GM23248 (cell line): ENCODE data around the gene ERI3. TPM values are rescaled to one million over a fixed set of nuclear protein-coding genes. Genes with fewer than 3 reads are reported as not detected.

Experiments used
- DNase-seq: peaks from one replicate; pipeline ENCODE4 v3.0.0-alpha.2; 2015
- H2AFZ ChIP-seq: fragments of 200-600 bp; sonication (generic); 2 replicates; pipeline ENCODE4 v1.6.1; 2016; ENCODE audit warnings: antibody characterized with exemption
- H3F3A ChIP-seq: fragments of 200-600 bp; sonication (generic); 2 replicates; pipeline ENCODE4 v1.6.1; 2016; ENCODE audit warnings: mild to moderate bottlenecking, antibody characterized with exemption, mixed run types; ENCODE audit not compliant: insufficient read depth
- H3K27ac ChIP-seq: fragments of 200-600 bp; sonication (generic); 2 replicates; pipeline ENCODE4 v1.5.1; 2016; ENCODE audit warnings: mild to moderate bottlenecking
- H3K27me3 ChIP-seq: fragments of 200-600 bp; sonication (generic); replicated peaks from 2 replicates; pipeline ENCODE4 v1.6.1; 2016; ENCODE audit warnings: mild to moderate bottlenecking; ENCODE audit not compliant: insufficient read depth
- H3K36me3 ChIP-seq: fragments of 200-600 bp; sonication (generic); 2 replicates; pipeline ENCODE4 v1.6.1; 2016; ENCODE audit warnings: low read depth, mild to moderate bottlenecking
- H3K4me1 ChIP-seq: fragments of 200-600 bp; sonication (generic); 2 replicates; pipeline ENCODE4 v1.6.1; 2016; ENCODE audit warnings: mild to moderate bottlenecking; ENCODE audit not compliant: insufficient read depth
- H3K4me2 ChIP-seq: fragments of 200-600 bp; sonication (generic); one replicate; pipeline ENCODE4 v1.6.1; 2016; ENCODE audit warnings: mild to moderate bottlenecking; ENCODE audit not compliant: unreplicated experiment
- H3K4me3 ChIP-seq: fragments of 200-600 bp; sonication (generic); 2 replicates; pipeline ENCODE4 v1.5.1; 2016; ENCODE audit warnings: mild to moderate bottlenecking
- H3K79me2 ChIP-seq: fragments of 200-600 bp; sonication (generic); 2 replicates; pipeline ENCODE4 v1.6.1; 2016; ENCODE audit warnings: mild to moderate bottlenecking; ENCODE audit not compliant: insufficient read depth
- H3K9ac ChIP-seq: fragments of 200-600 bp; sonication (generic); 2 replicates; pipeline ENCODE4 v1.6.1; 2016; ENCODE audit warnings: mild to moderate bottlenecking
- H3K9me2 ChIP-seq: fragments of 200-600 bp; sonication (generic); 2 replicates; pipeline ENCODE4 v1.6.1; 2016; ENCODE audit warnings: mixed run types, mild to moderate bottlenecking, moderate library complexity; ENCODE audit not compliant: insufficient read depth
- H3K9me3 ChIP-seq: fragments of 200-600 bp; sonication (generic); one replicate; pipeline ENCODE4 v1.6.1; 2017; ENCODE audit warnings: low read depth
- H4K20me1 ChIP-seq: fragments of 200-600 bp; sonication (generic); 2 replicates; pipeline ENCODE4 v1.6.0; 2016; ENCODE audit not compliant: insufficient read depth
- EZH2 ChIP-seq: fragments of 200-600 bp; sonication (generic); IDR thresholded peaks from 2 replicates; pipeline ENCODE4 v1.6.1; 2018; ENCODE audit warnings: antibody characterized with exemption, mild to moderate bottlenecking; ENCODE audit not compliant: insufficient read depth, poor library complexity, severe bottlenecking
- EZH2phosphoT487 ChIP-seq: fragments of 200-600 bp; sonication (generic); IDR thresholded peaks from 2 replicates; pipeline ENCODE4 v1.6.1; 2018; ENCODE audit warnings: antibody characterized with exemption, moderate library complexity, mild to moderate bottlenecking, low read depth; ENCODE audit not compliant: insufficient read depth
- WGBS, 2 experiments: methylation state at CpG; one replicate each; pipeline ENCODE4 v1.1.6; 2015 to 2017; ENCODE audit warnings: low lambda C conversion rate in 2 of 2, low coverage in 1 of 2; ENCODE audit errors: missing lambda C conversion rate in 2 of 2; 5-methylcytosine and 5-hydroxymethylcytosine counted together
- in situ Hi-C: fragments of 300-500 bp; cut with MboI; formaldehyde crosslinking; loops from 2 replicates; pipeline ENCODE4 v1.15.0; 2020
- polyA plus RNA-seq: library from polyadenylated mRNA; unstranded; fragments of >200 nt; fragmentation: Nextera tagmentation; extraction: Ambion mirVana; gene quantifications from 2 replicates; pipeline ENCODE4 v1.2.1, GENCODE V29; 2016
- total RNA-seq: library from RNA; depleted of rRNA; stranded (reverse); fragments of >200 nt; shearing (Covaris generic); gene quantifications from 2 replicates; pipeline ENCODE4 v1.2.3, GENCODE V29; 2014

Gene ERI3
- total and polyA plus RNA-seq, 2 experiments from 2014 or later = 51.2 to 83.4 TPM

- 80 to 83% methylated on average over 5 of the region's 5 CpGs for WGBS, 2 experiments
- Histone ChIP-seq H3K79me2 (no peaks in the 10 kb centered on the region), H3K4me3 (no peak overlapping the region), H3K9ac (no peak overlapping the region), H2AFZ (no peak overlapping the region), H3K9me3 (no peaks in the 10 kb centered on the region), H3K4me1 (peaks cover 12% of the 10 kb centered on the region), H3K27ac (no peak overlapping the region), H4K20me1 (no peaks in the 10 kb centered on the region), H3K27me3 (no peaks in the 10 kb centered on the region), H3K36me3 (no peaks in the 10 kb centered on the region; the same call in 1 of the 2 replicates), H3K4me2 (no peak overlapping the region), H3F3A (no peaks in the 10 kb centered on the region), H3K9me2 (no peaks in the 10 kb centered on the region)
- in situ Hi-C loops = no loop called here
- no peak for DNase-seq
- TF ChIP-seq EZH2 = no peak
- TF ChIP-seq EZH2phosphoT487 = no peak
These were observed 119.2 kb downstream of the ERI3 start for GRCh38 chr1:44235808-44236207.

GRCh38 chr1:44233593-44233992 lies 121.5 kb downstream of the ERI3 start:
- Histone ChIP-seq H3K36me3 (no peaks in the 10 kb centered on the region; the same call in 1 of the 2 replicates), H3K79me2 (no peaks in the 10 kb centered on the region), H3F3A (no peaks in the 10 kb centered on the region), H4K20me1 (no peaks in the 10 kb centered on the region), H3K27ac (no peak overlapping the region), H3K4me1 (no peaks in the 10 kb centered on the region), H3K4me3 (no peak overlapping the region), H3K9me2 (no peaks in the 10 kb centered on the region), H3K27me3 (no peaks in the 10 kb centered on the region), H3K4me2 (no peak overlapping the region), H2AFZ (no peak overlapping the region), H3K9me3 (no peaks in the 10 kb centered on the region), H3K9ac (no peak overlapping the region)
- in situ Hi-C loops = no loop called here
- WGBS, 2 experiments = 94 to 95% methylated on average over 1 of the region's 1 CpG
- TF ChIP-seq EZH2 (no peak), EZH2phosphoT487 (no peak)
- DNase-seq = no peak

- Histone ChIP-seq H4K20me1 (no peaks in the 10 kb centered on the region), H3K9me2 (no peaks in the 10 kb centered on the region), H3K9me3 (no peaks in the 10 kb centered on the region), H3K4me2 (no peak overlapping the region), H3K36me3 (no peaks in the 10 kb centered on the region; the same call in 1 of the 2 replicates), H3F3A (no peaks in the 10 kb centered on the region), H2AFZ (no peak overlapping the region), H3K4me3 (no peak overlapping the region), H3K27ac (no peak overlapping the region), H3K4me1 (no peaks in the 10 kb centered on the region), H3K9ac (no peak overlapping the region), H3K79me2 (no peaks in the 10 kb centered on the region), H3K27me3 (no peaks in the 10 kb centered on the region)
- WGBS, 2 experiments = 81 to 85% methylated on average over 3 of the region's 3 CpGs
- no peak for DNase-seq
- no peak for TF ChIP-seq EZH2phosphoT487
- no peak for TF ChIP-seq EZH2
- in situ Hi-C loops = no loop called here
These were observed 124.3 kb downstream of the ERI3 start for GRCh38 chr1:44230796-44231195.

GRCh38 chr1:44229435-44230167 lies 125.5 kb downstream of the ERI3 start:
- no peaks in the 10 kb centered on the region for H3K9me2 ChIP-seq

More at GRCh38 chr1:44229435-44230167, 125.5 kb downstream of the ERI3 start:
- DNase-seq = no peak
- H3K4me3 ChIP-seq = no peak overlapping the region
- in situ Hi-C loops = loop anchor here (10.0 kb wide), 1 partner anchor 365 kb away; no protein-coding TSS in a partner anchor
- no peaks in the 10 kb centered on the region for H4K20me1 ChIP-seq
- H3F3A ChIP-seq = no peaks in the 10 kb centered on the region
- H3K4me1 ChIP-seq = no peaks in the 10 kb centered on the region
- H3K27ac ChIP-seq = no peak overlapping the region
- H3K36me3 ChIP-seq = no peaks in the 10 kb centered on the region; the same call in 1 of the 2 replicates
- H3K9ac ChIP-seq = no peak overlapping the region
- 95 to 96% methylated on average over 16 of the region's 16 CpGs for WGBS, 2 experiments
- no peak for TF ChIP-seq EZH2phosphoT487
- TF ChIP-seq EZH2 = no peak
- H2AFZ ChIP-seq = no peak overlapping the region
- H3K27me3 ChIP-seq = no peaks in the 10 kb centered on the region
- H3K9me3 ChIP-seq = no peaks in the 10 kb centered on the region
- no peak overlapping the region for H3K4me2 ChIP-seq
- no peaks in the 10 kb centered on the region for H3K79me2 ChIP-seq
